Loucy (cell line): ENCODE data around the gene ZNF549.

ENCODE experiments used
- H2AFZ ChIP-seq: fragments of 200-600 bp; sonication (generic); 2 replicates; pipeline ENCODE4 v1.6.0; 2016; ENCODE audit warnings: antibody characterized with exemption, mild to moderate bottlenecking, low read length, moderate library complexity
- H3F3A ChIP-seq: fragments of 200-600 bp; 2 replicates; pipeline ENCODE4 v1.6.0; 2016; ENCODE audit warnings: antibody characterized with exemption, low read depth, mild to moderate bottlenecking
- H3K27me3 ChIP-seq: fragments of 200-600 bp; sonication (generic); 2 replicates; pipeline ENCODE4 v1.6.1; 2014; ENCODE audit warnings: low read length, mild to moderate bottlenecking; ENCODE audit not compliant: insufficient read depth, poor library complexity, severe bottlenecking
- H3K36me3 ChIP-seq: fragments of 200-600 bp; sonication (generic); 2 replicates; pipeline ENCODE4 v1.6.1; 2016; ENCODE audit warnings: low read length; ENCODE audit not compliant: insufficient read depth
- H3K4me1 ChIP-seq: fragments of 200-600 bp; sonication (generic); 2 replicates; pipeline ENCODE4 v1.5.1; 2014; ENCODE audit warnings: low read length, mild to moderate bottlenecking; ENCODE audit not compliant: insufficient read depth, poor library complexity, severe bottlenecking
- H3K4me2 ChIP-seq: fragments of 200-600 bp; sonication (generic); 2 replicates; pipeline ENCODE4 v1.6.0; 2014; ENCODE audit warnings: antibody characterized with exemption, low read length, low read depth, mild to moderate bottlenecking; ENCODE audit not compliant: poor library complexity, severe bottlenecking
- H3K4me3 ChIP-seq: fragments of 200-600 bp; sonication (generic); 2 replicates; pipeline ENCODE4 v1.5.1; 2014; ENCODE audit warnings: low read length, mild to moderate bottlenecking, mixed read lengths; ENCODE audit not compliant: poor library complexity, severe bottlenecking
- H3K79me2 ChIP-seq: fragments of 200-600 bp; sonication (generic); 2 replicates; pipeline ENCODE4 v1.6.1; 2014; ENCODE audit warnings: low read length; ENCODE audit not compliant: insufficient read depth
- H3K9ac ChIP-seq: fragments of 200-600 bp; sonication (generic); 2 replicates; pipeline ENCODE4 v1.6.0; 2014; ENCODE audit warnings: mild to moderate bottlenecking, low read depth, low read length, moderate library complexity; ENCODE audit not compliant: poor library complexity, severe bottlenecking
- H3K9me2 ChIP-seq: fragments of 200-600 bp; sonication (generic); replicated peaks from 2 replicates; pipeline ENCODE4 v1.6.1; 2016; ENCODE audit warnings: low read depth, low read length, mixed read lengths
- H3K9me3 ChIP-seq: fragments of 200-600 bp; sonication (generic); 2 replicates; pipeline ENCODE4 v1.6.1; 2014; ENCODE audit warnings: mild to moderate bottlenecking, antibody characterized with exemption, low read length, low read depth; ENCODE audit not compliant: insufficient read depth
- H4K20me1 ChIP-seq: fragments of 200-600 bp; sonication (generic); 2 replicates; pipeline ENCODE4 v1.6.0; 2014; ENCODE audit warnings: antibody characterized with exemption, low read length, mild to moderate bottlenecking; ENCODE audit not compliant: insufficient read depth, poor library complexity, severe bottlenecking
- CTCF ChIP-seq: fragments of 200-600 bp; sonication (generic); conservative IDR thresholded peaks from 2 replicates; pipeline ENCODE4 v1.5.1; 2014; ENCODE audit warnings: mild to moderate bottlenecking, antibody characterized with exemption, low read length
- EZH2phosphoT487 ChIP-seq: fragments of 200-600 bp; IDR thresholded peaks from 2 replicates; pipeline ENCODE4 v1.6.1; 2018; ENCODE audit warnings: antibody characterized with exemption, mild to moderate bottlenecking, moderate library complexity, borderline replicate concordance

Gene ZNF549

GRCh38 chr19:57559008-57559403, 31.9 kb downstream of the ZNF549 start:
- TF ChIP-seq EZH2phosphoT487 (no peak), CTCF (no peak)
- peak overlapping the region; percentile 85 for H3K4me2 ChIP-seq
- no peaks in the 10 kb centered on the region for H3F3A ChIP-seq
- H3K79me2 ChIP-seq: peaks cover 29% of the 10 kb centered on the region
- peaks cover 17% of the 10 kb centered on the region; the same call in 1 of the 2 replicates for H3K36me3 ChIP-seq
- H3K4me3 ChIP-seq: peak overlapping the region; percentile 79
- peaks cover 17% of the 10 kb centered on the region for H4K20me1 ChIP-seq
- H3K9me3 ChIP-seq: peaks cover 3% of the 10 kb centered on the region; the same call in 1 of the 2 replicates
- peak overlapping the region; percentile 82 for H3K9ac ChIP-seq
- H2AFZ ChIP-seq: peak overlapping the region; percentile 69; the same call in 1 of the 2 replicates
- no peaks in the 10 kb centered on the region for H3K9me2 ChIP-seq
- no peaks in the 10 kb centered on the region for H3K27me3 ChIP-seq
- H3K4me1 ChIP-seq: peaks cover 14% of the 10 kb centered on the region

DNA sequence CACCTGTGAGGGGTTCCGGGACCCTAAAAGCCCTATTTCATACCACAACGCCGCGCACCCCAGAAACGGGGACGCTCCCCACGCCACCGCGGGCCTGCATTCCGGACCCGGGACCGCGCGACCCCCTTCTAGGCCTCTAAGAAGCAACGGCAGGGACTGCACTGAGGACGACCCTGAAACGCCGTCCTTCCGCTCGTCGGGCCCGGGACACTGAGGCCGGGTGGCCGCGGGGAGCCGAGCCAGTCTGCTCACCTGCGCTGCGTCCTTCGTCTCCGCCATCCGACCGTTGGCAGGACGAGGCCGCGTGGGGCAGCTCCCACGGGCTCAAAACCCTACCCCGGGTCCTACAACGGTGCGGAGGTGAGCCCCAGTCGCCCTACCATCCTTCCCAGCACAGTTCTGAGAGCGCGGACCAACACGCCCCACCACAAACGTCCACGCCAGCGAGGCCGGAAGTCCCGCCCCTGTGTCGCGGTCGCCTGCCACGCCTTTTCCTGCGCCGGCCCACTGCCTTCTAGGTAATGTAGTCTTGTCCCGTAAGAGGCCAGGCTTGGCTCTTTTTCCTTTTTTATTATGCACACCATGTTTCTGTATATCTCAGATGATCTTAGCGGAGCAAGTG, 32.4 kb downstream of the ZNF549 start, which contains the start of gene ZNF550:
TSS of gene ZNF550 (minus strand) at position 460 of the 622 bp plus-strand sequence. CDS start at position 279, 181 bp downstream.
- Histone ChIP-seq H3K9me2 (no peaks in the 10 kb centered on the region), H3K4me1 (peaks cover 14% of the 10 kb centered on the region), H4K20me1 (peaks cover 17% of the 10 kb centered on the region), H3K79me2 (peaks cover 29% of the 10 kb centered on the region), H3K27me3 (no peaks in the 10 kb centered on the region), H3K4me3 (peak within 1 kb of the TSS; percentile 79), H3K9me3 (peaks cover 8% of the 10 kb centered on the region; the same call in 1 of the 2 replicates), H3K36me3 (peaks cover 14% of the 10 kb centered on the region; the same call in 1 of the 2 replicates), H3K9ac (peak within 1 kb of the TSS; percentile 82), H3F3A (no peaks in the 10 kb centered on the region), H3K4me2 (peak within 1 kb of the TSS; percentile 85), H2AFZ (peak within 1 kb of the TSS; percentile 69; the same call in 1 of the 2 replicates)
- TF ChIP-seq CTCF (no peak), EZH2phosphoT487 (no peak)

DNA sequence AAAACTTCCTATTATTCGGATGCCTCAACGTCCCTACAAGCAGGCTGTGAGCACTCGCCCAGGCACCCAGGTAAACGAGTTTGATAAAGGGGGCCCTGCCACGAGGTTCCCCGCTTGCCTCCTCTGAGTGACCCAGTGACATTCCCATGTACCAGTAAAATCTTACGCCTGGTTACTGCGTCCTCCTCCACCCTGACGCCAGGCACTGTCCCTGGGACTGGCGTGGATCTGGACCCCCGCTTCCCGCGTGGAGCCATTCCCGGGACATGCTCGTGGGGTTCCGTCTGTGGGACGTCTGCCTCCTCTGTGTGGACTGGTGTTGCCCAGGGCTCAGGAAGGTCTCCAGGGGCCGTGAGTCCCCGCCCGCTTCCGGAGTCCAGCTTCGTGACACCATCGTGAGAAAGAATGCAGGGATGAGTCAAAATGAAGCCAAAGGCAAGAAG, 32.9 kb downstream of the ZNF549 start:
- H3K79me2 ChIP-seq: peaks cover 29% of the 10 kb centered on the region
- H3K27me3 ChIP-seq: no peaks in the 10 kb centered on the region
- peak overlapping the region; percentile 79 for H3K4me3 ChIP-seq
- TF ChIP-seq CTCF (no peak), EZH2phosphoT487 (no peak)
- H2AFZ ChIP-seq: 0 out of 2 replicates have a peak overlapping the region, but pooled peaks have one; percentile 21
- H3K4me1 ChIP-seq: peaks cover 14% of the 10 kb centered on the region
- peaks cover 13% of the 10 kb centered on the region; the same call in 1 of the 2 replicates for H3K9me3 ChIP-seq
- peaks cover 8% of the 10 kb centered on the region; the same call in 1 of the 2 replicates for H3K36me3 ChIP-seq
- H3K4me2 ChIP-seq: no peak overlapping the region
- H3F3A ChIP-seq: no peaks in the 10 kb centered on the region
- peaks cover 17% of the 10 kb centered on the region for H4K20me1 ChIP-seq
- no peak overlapping the region for H3K9ac ChIP-seq
- no peaks in the 10 kb centered on the region for H3K9me2 ChIP-seq
